Pancreas (tissue), 10 donors: Measurements from ENCODE around the gene TICAM2. TPM values are rescaled to one million over a fixed set of nuclear protein-coding genes. Genes with fewer than 3 reads are reported as not detected.
A peak's percentile ranks its signal among the peaks of the same experiment; 100 is the strongest.

Experiments used
- ATAC-seq, 4 donors: fragments of 200-7000 bp; cut with Tn5 transposase; one replicate each; pipeline versions ENCODE4 v1.8.0 to v1.9.1; 2020; ENCODE audit warnings: mild to moderate bottlenecking in 4 of 4, moderate library complexity in 4 of 4
- DNase-seq, 6 donors: peaks; one replicate each; pipeline ENCODE4 v3.0.0-alpha.2; 2020
- FAIRE-seq: peaks from 2 replicates; lab custom pipeline; 2012; peaks lifted over from hg19 to GRCh38; lab: Jason Lieb, UNC
- H3K27ac ChIP-seq, 4 donors: fragments of 200-600 bp; sonication (generic); 1 replicate in 3 of 4; 2 replicates in 1 of 4; pipeline versions ENCODE4 v1.5.0 to v1.8.0; 2020
- H3K27me3 ChIP-seq, 4 donors: fragments of 200-600 bp; one replicate each; pipeline ENCODE4 v1.8.0; 2021
- H3K36me3 ChIP-seq, 3 donors: fragments of 200-600 bp; sonication (generic) in 1 of 3; one replicate each; pipeline versions ENCODE4 v1.5.0 to v1.8.0; 2020 to 2021
- H3K4me1 ChIP-seq, 3 donors: fragments of 200-600 bp; one replicate each; pipeline ENCODE4 v1.8.0; 2021
- H3K4me3 ChIP-seq, 4 donors: fragments of 200-600 bp; sonication (generic) in 2 of 4; one replicate each; pipeline versions ENCODE4 v1.5.0 to v1.8.0; 2020 to 2021
- H3K9me3 ChIP-seq, 4 donors: fragments of 200-600 bp; one replicate each; pipeline ENCODE4 v1.8.0; 2021
- WGBS, 2 donors: extraction: QIAGEN DNeasy Blood & Tissue Kit; methylation state at CpG; one replicate each; pipeline ENCODE4 v1.1.7; 2013; 5-methylcytosine and 5-hydroxymethylcytosine counted together
- intact Hi-C, 3 donors: fragments of 100-400 bp; cut with DNase I; formaldehyde crosslinking; loops; one replicate each; pipeline versions ENCODE4 v1.11.1 to v1.14.2; 2022
- polyA plus RNA-seq, 2 donors: library from polyadenylated mRNA; stranded (reverse); fragments of 200-250 nt; gene quantifications; one replicate each; pipeline ENCODE4 v1.2.3, GENCODE V29; 2013
- total RNA-seq, 6 donors: library from RNA; stranded (reverse); fragmentation: NEBNext Ultra II Directional in 4 of 6; extraction: Animal tissue kit (Norgen Biotek cat#: 25700) in 4 of 6; gene quantifications; one replicate each; pipeline versions ENCODE4 v1.2.1 to v1.2.4, GENCODE V29; 2021 to 2023
- TF ChIP-seq, protein P1 (sequence below), 4 donors: fragments of 200-600 bp; sonication (generic) in 3 of 4; IDR thresholded peaks; one replicate each; pipeline versions ENCODE4 v1.5.0 to v1.8.0; 2021; ENCODE audit warnings: antibody characterized with exemption in 4 of 4
- donor health status: healthy with polysubstance abuse.
- donor health status: DM: no; HTN: no; CAD: no; lungs with moderate emphysema.
- donor health status: DM: no; HTN: no; CAD: no.
- donor health status: control.
- donor health status: control.
- donor health status: Bipolar disorder and iron deficiency.
- donor health status: DM: yes; HTN: yes; CAD: no.
- donor health status: DM: no; HTN: no; CAD: no.
- donor health status: DM: no; HTN: no; CAD: no.
- donor health status: DM: yes; HTN: yes; CAD: no.

TICAM2 gene
- total and polyA plus RNA-seq, 8 donors, result 1.4 to 3.4 (median 2.0) TPM

GRCh38 chr5:115548683-115549082, 53.6 kb downstream of the TICAM2 start:
- Histone ChIP-seq H3K4me1 (peaks cover 0 to 4% (median 0%) of the 10 kb centered on the region in 3 donors), H3K9me3 (no peaks in the 10 kb centered on the region), H3K4me3 (no peak overlapping the region), H3K27me3 (no peaks in the 10 kb centered on the region), H3K36me3 (no peaks in the 10 kb centered on the region), H3K27ac (no peak overlapping the region)
- ATAC-seq (no peak), DNase-seq (no peak), FAIRE-seq (no peak)
- intact Hi-C loops, result no loop called here
- TF ChIP-seq, protein P1, sequence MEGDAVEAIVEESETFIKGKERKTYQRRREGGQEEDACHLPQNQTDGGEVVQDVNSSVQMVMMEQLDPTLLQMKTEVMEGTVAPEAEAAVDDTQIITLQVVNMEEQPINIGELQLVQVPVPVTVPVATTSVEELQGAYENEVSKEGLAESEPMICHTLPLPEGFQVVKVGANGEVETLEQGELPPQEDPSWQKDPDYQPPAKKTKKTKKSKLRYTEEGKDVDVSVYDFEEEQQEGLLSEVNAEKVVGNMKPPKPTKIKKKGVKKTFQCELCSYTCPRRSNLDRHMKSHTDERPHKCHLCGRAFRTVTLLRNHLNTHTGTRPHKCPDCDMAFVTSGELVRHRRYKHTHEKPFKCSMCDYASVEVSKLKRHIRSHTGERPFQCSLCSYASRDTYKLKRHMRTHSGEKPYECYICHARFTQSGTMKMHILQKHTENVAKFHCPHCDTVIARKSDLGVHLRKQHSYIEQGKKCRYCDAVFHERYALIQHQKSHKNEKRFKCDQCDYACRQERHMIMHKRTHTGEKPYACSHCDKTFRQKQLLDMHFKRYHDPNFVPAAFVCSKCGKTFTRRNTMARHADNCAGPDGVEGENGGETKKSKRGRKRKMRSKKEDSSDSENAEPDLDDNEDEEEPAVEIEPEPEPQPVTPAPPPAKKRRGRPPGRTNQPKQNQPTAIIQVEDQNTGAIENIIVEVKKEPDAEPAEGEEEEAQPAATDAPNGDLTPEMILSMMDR (IDR thresholded peaks at IDR 0.05), result no peak
- WGBS, 2 donors, result 92 to 98% methylated on average over 4 of the region's 4 CpGs

DNA sequence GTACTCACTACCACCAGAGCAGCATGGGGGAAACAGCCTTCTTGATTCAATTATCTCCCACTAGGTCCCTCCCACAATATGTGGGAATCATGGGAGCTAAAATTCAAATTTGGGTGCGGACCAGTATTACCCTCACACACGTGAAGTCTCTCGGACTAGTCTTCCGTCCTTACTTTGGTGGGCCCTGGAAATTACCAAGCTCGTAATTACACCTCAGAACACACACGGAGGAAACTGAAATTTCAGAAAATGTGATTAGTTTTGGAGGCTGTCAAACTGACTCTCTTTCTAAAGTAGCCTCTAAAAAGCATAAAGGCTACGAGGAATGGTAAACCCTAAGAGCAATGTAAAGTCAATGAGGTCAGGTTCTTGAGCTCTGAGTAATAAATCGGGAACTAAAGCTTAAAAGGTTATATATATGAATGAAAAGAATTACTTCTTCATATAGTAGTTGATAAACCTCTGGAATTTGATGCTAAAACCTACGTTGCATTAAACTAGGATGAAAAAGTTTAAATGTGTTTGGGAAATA, 56.9 kb downstream of the TICAM2 start:
- Histone ChIP-seq H3K27ac (peak overlapping the region in 3 of 4 donors; percentile 31 to 99 (median 99)), H3K9me3 (no peaks in the 10 kb centered on the region), H3K27me3 (no peaks in the 10 kb centered on the region), H3K4me3 (peak overlapping the region in 1 of 4 donors; percentile 73), H3K4me1 (peaks cover 5 to 13% (median 8%) of the 10 kb centered on the region in 3 donors), H3K36me3 (no peaks in the 10 kb centered on the region)
- FAIRE-seq (no peak), ATAC-seq (no peak), DNase-seq (no peak)
- 98 to 99% methylated on average over 9 of the region's 9 CpGs for WGBS, 2 donors
- intact Hi-C loops, result no loop called here
- TF ChIP-seq, protein P1 (IDR thresholded peaks at IDR 0.05), result no peak

DNA sequence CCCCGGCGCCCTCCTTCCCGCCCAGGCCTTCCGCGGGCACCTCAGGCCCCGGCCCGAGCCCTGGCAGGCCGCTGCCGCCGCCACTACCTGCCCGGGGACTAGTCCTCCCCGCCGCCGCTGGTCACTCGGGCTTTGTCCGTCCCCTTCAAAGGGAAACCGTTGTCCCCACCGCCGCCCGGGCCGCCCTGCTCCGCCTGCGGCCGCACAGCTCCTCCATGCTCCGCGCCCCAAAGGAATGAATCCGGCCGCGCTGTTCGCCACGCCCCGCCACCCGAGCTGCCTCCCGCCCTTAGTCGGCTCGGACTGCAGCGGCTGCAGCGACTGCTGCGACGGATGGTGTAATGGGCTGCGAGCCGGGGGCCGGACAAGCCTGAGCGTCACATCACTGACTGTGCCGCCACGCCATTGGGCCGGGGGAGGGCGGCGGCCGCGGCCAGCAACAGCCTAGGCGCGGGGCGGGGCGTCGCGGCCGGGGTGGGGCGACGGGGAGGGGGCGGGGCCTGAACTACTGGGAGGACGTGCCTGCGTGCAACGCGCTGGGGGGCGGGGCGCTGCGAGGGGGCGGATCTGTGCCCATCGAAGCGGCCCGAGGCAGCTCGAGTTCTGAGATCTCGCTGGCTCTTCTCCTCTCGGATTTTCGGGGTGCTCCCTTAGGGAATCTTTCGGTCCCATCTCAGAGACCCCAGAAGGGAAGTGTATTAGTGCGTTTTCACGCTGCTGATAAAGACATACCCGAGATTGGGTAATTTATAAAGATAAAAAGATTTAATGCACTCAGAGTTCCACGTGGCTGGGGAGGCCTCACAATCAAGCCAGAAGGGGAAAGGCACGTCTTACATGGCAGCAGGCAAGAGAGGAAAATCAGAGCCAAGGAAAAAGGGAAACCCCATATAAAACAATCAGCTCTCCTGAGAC, 57.6 kb downstream of the TICAM2 start, which contains the start of gene FEM1C:
TSS of gene FEM1C (minus strand) at position 340 of the 915 bp plus-strand sequence. CDS start 1,282 bp downstream, outside the sequence.
- ATAC-seq (peak; percentile 91 to 96 (median 95)), FAIRE-seq (no peak), DNase-seq (peak; percentile 97 to 100 (median 98))
- Histone ChIP-seq H3K9me3 (no peaks in the 10 kb centered on the region), H3K27me3 (no peaks in the 10 kb centered on the region), H3K36me3 (no peaks in the 10 kb centered on the region), H3K4me3 (peak within 1 kb of the TSS; percentile 61 to 73 (median 66)), H3K27ac (peak within 1 kb of the TSS; percentile 89 to 99 (median 97)), H3K4me1 (peaks cover 11 to 20% (median 15%) of the 10 kb centered on the region in 3 donors)
- WGBS, 2 donors, result 0 to 1% methylated on average over 67 to 82 of the region's 82 CpGs
- TF ChIP-seq, protein P1 (IDR thresholded peaks at IDR 0.05), result no peak
- intact Hi-C loops, result no loop called here

- Histone ChIP-seq H3K4me1 (peaks cover 16 to 27% (median 17%) of the 10 kb centered on the region in 3 donors), H3K9me3 (no peaks in the 10 kb centered on the region), H3K36me3 (no peaks in the 10 kb centered on the region), H3K27ac (peak overlapping the region; percentile 89 to 99 (median 97)), H3K27me3 (no peaks in the 10 kb centered on the region), H3K4me3 (peak overlapping the region; percentile 61 to 73 (median 66))
- intact Hi-C loops, result no loop called here
- no peak for FAIRE-seq
- ATAC-seq, result peak; percentile 15 to 52 (median 36)
- DNase-seq, result peak in 3 of 6 donors; percentile 48 to 70 (median 56)
- WGBS, 2 donors, result 0 to 1% methylated on average over 18 to 20 of the region's 20 CpGs
- TF ChIP-seq, protein P1 (IDR thresholded peaks at IDR 0.05), result no peak
Measured at GRCh38 chr5:115544043-115544435, 58.2 kb downstream of the TICAM2 start.
